Loucy (cell line): ENCODE results near the gene HCCS.

Experiments used
- H2AFZ ChIP-seq: fragments of 200-600 bp; sonication (generic); 2 replicates; pipeline ENCODE4 v1.6.0; 2016; ENCODE audit warnings: antibody characterized with exemption, mild to moderate bottlenecking, low read length, moderate library complexity
- H3F3A ChIP-seq: fragments of 200-600 bp; 2 replicates; pipeline ENCODE4 v1.6.0; 2016; ENCODE audit warnings: antibody characterized with exemption, low read depth, mild to moderate bottlenecking
- H3K27me3 ChIP-seq: fragments of 200-600 bp; sonication (generic); 2 replicates; pipeline ENCODE4 v1.6.1; 2014; ENCODE audit warnings: low read length, mild to moderate bottlenecking; ENCODE audit not compliant: insufficient read depth, poor library complexity, severe bottlenecking
- H3K36me3 ChIP-seq: fragments of 200-600 bp; sonication (generic); 2 replicates; pipeline ENCODE4 v1.6.1; 2016; ENCODE audit warnings: low read length; ENCODE audit not compliant: insufficient read depth
- H3K4me1 ChIP-seq: fragments of 200-600 bp; sonication (generic); 2 replicates; pipeline ENCODE4 v1.5.1; 2014; ENCODE audit warnings: low read length, mild to moderate bottlenecking; ENCODE audit not compliant: insufficient read depth, poor library complexity, severe bottlenecking
- H3K4me2 ChIP-seq: fragments of 200-600 bp; sonication (generic); 2 replicates; pipeline ENCODE4 v1.6.0; 2014; ENCODE audit warnings: antibody characterized with exemption, low read length, low read depth, mild to moderate bottlenecking; ENCODE audit not compliant: poor library complexity, severe bottlenecking
- H3K4me3 ChIP-seq: fragments of 200-600 bp; sonication (generic); 2 replicates; pipeline ENCODE4 v1.5.1; 2014; ENCODE audit warnings: low read length, mild to moderate bottlenecking, mixed read lengths; ENCODE audit not compliant: poor library complexity, severe bottlenecking
- H3K79me2 ChIP-seq: fragments of 200-600 bp; sonication (generic); 2 replicates; pipeline ENCODE4 v1.6.1; 2014; ENCODE audit warnings: low read length; ENCODE audit not compliant: insufficient read depth
- H3K9ac ChIP-seq: fragments of 200-600 bp; sonication (generic); 2 replicates; pipeline ENCODE4 v1.6.0; 2014; ENCODE audit warnings: mild to moderate bottlenecking, low read depth, low read length, moderate library complexity; ENCODE audit not compliant: poor library complexity, severe bottlenecking
- H3K9me2 ChIP-seq: fragments of 200-600 bp; sonication (generic); replicated peaks from 2 replicates; pipeline ENCODE4 v1.6.1; 2016; ENCODE audit warnings: low read depth, low read length, mixed read lengths
- H3K9me3 ChIP-seq: fragments of 200-600 bp; sonication (generic); 2 replicates; pipeline ENCODE4 v1.6.1; 2014; ENCODE audit warnings: mild to moderate bottlenecking, antibody characterized with exemption, low read length, low read depth; ENCODE audit not compliant: insufficient read depth
- H4K20me1 ChIP-seq: fragments of 200-600 bp; sonication (generic); 2 replicates; pipeline ENCODE4 v1.6.0; 2014; ENCODE audit warnings: antibody characterized with exemption, low read length, mild to moderate bottlenecking; ENCODE audit not compliant: insufficient read depth, poor library complexity, severe bottlenecking
- CTCF ChIP-seq: fragments of 200-600 bp; sonication (generic); conservative IDR thresholded peaks from 2 replicates; pipeline ENCODE4 v1.5.1; 2014; ENCODE audit warnings: mild to moderate bottlenecking, antibody characterized with exemption, low read length
- EZH2phosphoT487 ChIP-seq: fragments of 200-600 bp; IDR thresholded peaks from 2 replicates; pipeline ENCODE4 v1.6.1; 2018; ENCODE audit warnings: antibody characterized with exemption, mild to moderate bottlenecking, moderate library complexity, borderline replicate concordance

Gene HCCS

GRCh38 chrX:11124112-11124511, 13.0 kb downstream of the HCCS start:
- H3K9me2 ChIP-seq: no peaks in the 10 kb centered on the region

GRCh38 chrX:11125060-11125459, 13.9 kb downstream of the HCCS start:
- no peaks in the 10 kb centered on the region for H3K27me3 ChIP-seq
- no peak overlapping the region for H2AFZ ChIP-seq
- H4K20me1 ChIP-seq: no peaks in the 10 kb centered on the region
- H3K9me2 ChIP-seq: no peaks in the 10 kb centered on the region
- H3F3A ChIP-seq: no peaks in the 10 kb centered on the region
- no peak overlapping the region for H3K4me2 ChIP-seq
- no peak overlapping the region for H3K4me3 ChIP-seq
- peaks cover 16% of the 10 kb centered on the region; the same call in 1 of the 2 replicates for H3K36me3 ChIP-seq
- H3K79me2 ChIP-seq: no peaks in the 10 kb centered on the region
- H3K9me3 ChIP-seq: no peaks in the 10 kb centered on the region
- no peaks in the 10 kb centered on the region for H3K4me1 ChIP-seq
- H3K9ac ChIP-seq: no peak overlapping the region
- TF ChIP-seq EZH2phosphoT487: no peak
- no peak for TF ChIP-seq CTCF

More at GRCh38 chrX:11124112-11124511, 13.0 kb downstream of the HCCS start:
- Histone ChIP-seq H3K9me3 (no peaks in the 10 kb centered on the region), H3K79me2 (no peaks in the 10 kb centered on the region), H2AFZ (no peak overlapping the region), H3K27me3 (no peaks in the 10 kb centered on the region), H3K4me1 (no peaks in the 10 kb centered on the region), H3K9ac (no peak overlapping the region), H3K4me2 (no peak overlapping the region), H3F3A (no peaks in the 10 kb centered on the region), H3K4me3 (no peak overlapping the region), H4K20me1 (no peaks in the 10 kb centered on the region), H3K36me3 (peaks cover 22% of the 10 kb centered on the region; the same call in 1 of the 2 replicates)
- no peak for TF ChIP-seq EZH2phosphoT487
- TF ChIP-seq CTCF: no peak

- Histone ChIP-seq H3F3A (no peaks in the 10 kb centered on the region), H3K27me3 (no peaks in the 10 kb centered on the region), H3K36me3 (no peaks in the 10 kb centered on the region), H4K20me1 (no peaks in the 10 kb centered on the region), H3K9me2 (no peaks in the 10 kb centered on the region), H2AFZ (no peak overlapping the region), H3K4me2 (no peak overlapping the region), H3K4me3 (no peak overlapping the region), H3K4me1 (no peaks in the 10 kb centered on the region), H3K79me2 (no peaks in the 10 kb centered on the region), H3K9ac (no peak overlapping the region), H3K9me3 (no peaks in the 10 kb centered on the region)
- TF ChIP-seq CTCF: no peak
- no peak for TF ChIP-seq EZH2phosphoT487
These were observed 18.5 kb downstream of the HCCS start for GRCh38 chrX:11129534-11130105.
